ENCODE results near the gene ALDH18A1. TPM values are rescaled to one million over a fixed set of nuclear protein-coding genes. Genes with fewer than 3 reads are reported as not detected.
"Not testable (repeated sequence)": the region's sequence is repeated elsewhere in the genome, so short reads cannot be mapped to it uniquely, and the experiment has no call there.

Gene ALDH18A1
- total and polyA plus RNA-seq, 8 donors = 48.2 to 72.0 (median 58.1) TPM

- peak; percentile 47 for ATAC-seq
- H3K27ac ChIP-seq = no peak overlapping the region
- DNase-seq = no peak
- TF ChIP-seq CTCF (IDR thresholded peaks at IDR 0.05) = no peak
- H3K27me3 ChIP-seq = no peaks in the 10 kb centered on the region
- H3K9me3 ChIP-seq = no peaks in the 10 kb centered on the region
- no peak overlapping the region for H3K4me3 ChIP-seq
- H3K4me1 ChIP-seq = no peaks in the 10 kb centered on the region
- intact Hi-C loops (cut with DNase I) = no loop called here
- H3K36me3 ChIP-seq = peaks cover 5 to 53% of the 10 kb centered on the region in 2 donors
Observed at GRCh38 chr10:95675403-95676116, 19.0 kb upstream of the ALDH18A1 start.

GRCh38 chr10:95674643-95675042 lies 18.1 kb upstream of the ALDH18A1 start:
- Histone ChIP-seq H3K36me3 (peaks cover 0 to 44% of the 10 kb centered on the region in 2 donors), H3K4me3 (no peak overlapping the region), H3K27me3 (no peaks in the 10 kb centered on the region), H3K27ac (no peak overlapping the region), H3K9me3 (no peaks in the 10 kb centered on the region), H3K4me1 (no peaks in the 10 kb centered on the region)
- no peak for DNase-seq
- no peak for ATAC-seq
- no peak for TF ChIP-seq CTCF (IDR thresholded peaks at IDR 0.05)
- intact Hi-C loops (cut with DNase I) = no loop called here

GRCh38 chr10:95672641-95673040 lies 16.1 kb upstream of the ALDH18A1 start:
- H3K27me3 ChIP-seq; H3K4me3 ChIP-seq; H3K4me1 ChIP-seq; intact Hi-C loops (cut with DNase I); H3K27ac ChIP-seq; DNase-seq; ATAC-seq; H3K9me3 ChIP-seq: not testable (repeated sequence)
- peaks cover 0 to 29% of the 10 kb centered on the region in 2 donors for H3K36me3 ChIP-seq

- no peaks in the 10 kb centered on the region for H3K27me3 ChIP-seq
- TF ChIP-seq CTCF (IDR thresholded peaks at IDR 0.05) = no peak
- intact Hi-C loops (cut with DNase I) = no loop called here
- no peak for DNase-seq
- ATAC-seq = no peak
- H3K27ac ChIP-seq = no peak overlapping the region
- peaks cover 0 to 19% of the 10 kb centered on the region in 2 donors for H3K36me3 ChIP-seq
- no peaks in the 10 kb centered on the region for H3K4me1 ChIP-seq
- H3K4me3 ChIP-seq = no peak overlapping the region
- no peaks in the 10 kb centered on the region for H3K9me3 ChIP-seq
Observed at GRCh38 chr10:95664543-95664942, 8.0 kb upstream of the ALDH18A1 start.

- intact Hi-C loops (cut with DNase I) = no loop called here
- H3K4me1 ChIP-seq = no peaks in the 10 kb centered on the region
- TF ChIP-seq CTCF (IDR thresholded peaks at IDR 0.05) = no peak
- H3K36me3 ChIP-seq = peaks cover 0 to 15% of the 10 kb centered on the region in 2 donors
- H3K27me3 ChIP-seq = no peaks in the 10 kb centered on the region
- DNase-seq (no peak), ATAC-seq (no peak)
- no peak overlapping the region for H3K4me3 ChIP-seq
- H3K27ac ChIP-seq = no peak overlapping the region
- no peaks in the 10 kb centered on the region for H3K9me3 ChIP-seq
Observed at GRCh38 chr10:95663496-95663895, 7.0 kb upstream of the ALDH18A1 start.

- no peaks in the 10 kb centered on the region for H3K9me3 ChIP-seq
- H3K27me3 ChIP-seq = no peaks in the 10 kb centered on the region
- DNase-seq = no peak
- intact Hi-C loops (cut with DNase I) = no loop called here
- TF ChIP-seq CTCF (IDR thresholded peaks at IDR 0.05) = no peak
- H3K4me3 ChIP-seq = no peak overlapping the region
- peaks cover 0 to 15% of the 10 kb centered on the region in 2 donors for H3K36me3 ChIP-seq
- no peak overlapping the region for H3K27ac ChIP-seq
- peaks cover 0 to 7% of the 10 kb centered on the region in 2 donors for H3K4me1 ChIP-seq
- peak; percentile 68 for ATAC-seq
Observed at GRCh38 chr10:95661818-95662217, 5.3 kb upstream of the ALDH18A1 start.

Data from left lung (tissue), 10 donors.